GM12878 (cell line): ENCODE data around the gene MID2. TPM values are rescaled to one million over a fixed set of nuclear protein-coding genes. Genes with fewer than 3 reads are reported as not detected.

Experiments used
- ATAC-seq: fragments of 200-7000 bp; cut with Tn5 transposase; 3 replicates; pipeline ENCODE4 v1.9.1; 2020; ENCODE audit warnings: mild to moderate bottlenecking, moderate library complexity
- BruUV-seq: library from RNA; stranded (reverse); fragments of 400-500 nt; replicated peaks from 2 replicates; lab custom pipeline; 2021; lab: Mats Ljungman, UMichigan
- CTCF ChIA-PET: fragments of 300-600 bp; sonication (Branson Sonifier 250); formaldehyde crosslinking; extraction: SDS; loops from one replicate; lab custom pipeline; 2021; ENCODE audit warnings: inconsistent platforms; lab: Yijun Ruan, JAX
- POLR2A ChIA-PET: fragments of 350-600 bp; formaldehyde crosslinking; extraction: SDS; loops from one replicate; lab custom pipeline; 2021; ENCODE audit warnings: inconsistent platforms; lab: Charles Lee
- RAD21 ChIA-PET: fragments of 300-600 bp; sonication (Branson Sonifier 250); formaldehyde crosslinking; loops from one replicate; lab custom pipeline; 2023; ENCODE audit warnings: antibody characterized with exemption; ENCODE audit not compliant: unreplicated experiment; lab: Charles Lee
- SMC1A ChIA-PET: fragments of 300-600 bp; sonication (Branson Sonifier 250); formaldehyde crosslinking; loops from one replicate; lab custom pipeline; 2023; ENCODE audit not compliant: unreplicated experiment, uncharacterized antibody; lab: Charles Lee
- DNase-seq: peaks from one replicate; pipeline ENCODE4 v3.0.0-alpha.2; 2011; ENCODE audit warnings: low read depth, low spot score
- FAIRE-seq: peaks from 3 replicates; lab custom pipeline; 2011; peaks lifted over from hg19 to GRCh38; lab: Jason Lieb, UNC
- H2AFZ ChIP-seq: 2 replicates; pipeline ENCODE4 v1.6.0; 2011; ENCODE audit warnings: low read depth, low read length, control low read depth; ENCODE audit not compliant: control insufficient read depth
- H3K27ac ChIP-seq: 2 replicates; pipeline ENCODE4 v1.5.1; 2011; ENCODE audit warnings: control low read depth; ENCODE audit not compliant: control insufficient read depth, insufficient read depth
- H3K27me3 ChIP-seq, 2 experiments: replicated peaks in 1 of 2; 2 replicates each; pipeline versions ENCODE4 v1.6.0 to v1.6.1; 2011; ENCODE audit warnings: low read length in 1 of 2; ENCODE audit not compliant: control insufficient read depth in 2 of 2, insufficient read depth in 2 of 2
- H3K36me3 ChIP-seq, 2 experiments: 2 replicates each; pipeline ENCODE4 v1.5.1; 2011; ENCODE audit warnings: low read length in 1 of 2; ENCODE audit not compliant: control insufficient read depth in 2 of 2, insufficient read depth in 2 of 2
- H3K4me1 ChIP-seq: 2 replicates; pipeline ENCODE4 v1.6.1; 2011; ENCODE audit warnings: mild to moderate bottlenecking, low read length, moderate library complexity, mixed read lengths; ENCODE audit not compliant: control insufficient read depth, insufficient read depth
- H3K4me2 ChIP-seq: 2 replicates; pipeline ENCODE4 v1.6.0; 2011; ENCODE audit warnings: control low read depth; ENCODE audit not compliant: control insufficient read depth, insufficient read depth
- H3K4me3 ChIP-seq: fragments of 200-600 bp; sonication (generic); 2 replicates; pipeline ENCODE4 v1.5.1; 2016
- H3K79me2 ChIP-seq: 2 replicates; pipeline ENCODE4 v1.6.0; 2011; ENCODE audit warnings: low read length; ENCODE audit not compliant: control insufficient read depth, insufficient read depth
- H3K9ac ChIP-seq: 2 replicates; pipeline ENCODE4 v1.8.0; 2011; ENCODE audit warnings: low read length, control low read depth, mixed read lengths; ENCODE audit not compliant: control insufficient read depth, insufficient read depth
- H3K9me3 ChIP-seq: replicated peaks from 3 replicates; pipeline ENCODE4 v1.5.1; 2011; ENCODE audit warnings: mild to moderate bottlenecking, low read length; ENCODE audit not compliant: control insufficient read depth, insufficient read depth
- H4K20me1 ChIP-seq: 2 replicates; pipeline ENCODE4 v1.6.0; 2011; ENCODE audit not compliant: control insufficient read depth, insufficient read depth
- CREM ChIP-seq: IDR thresholded peaks from 2 replicates; pipeline ENCODE4 v1.6.1; 2014; ENCODE audit warnings: antibody characterized with exemption, low read depth
- DPF2 ChIP-seq: fragments of 450-650 bp; IDR thresholded peaks from 2 replicates; pipeline ENCODE4 v1.6.1; 2017; ENCODE audit warnings: mild to moderate bottlenecking
- E2F4 ChIP-seq: IDR thresholded peaks from 2 replicates; pipeline ENCODE4 v1.6.1; 2012; ENCODE audit warnings: low read depth, low read length, improper control_type of control experiment
- ELK1 ChIP-seq: IDR thresholded peaks from 2 replicates; pipeline ENCODE4 v1.6.1; 2012; ENCODE audit warnings: low read depth, low read length, improper control_type of control experiment
- ESRRA ChIP-seq: IDR thresholded peaks from 2 replicates; pipeline ENCODE4 v1.6.1; 2012; ENCODE audit warnings: mild to moderate bottlenecking, low read length, improper control_type of control experiment
- FOXK2 ChIP-seq: fragments of 450-650 bp; IDR thresholded peaks from 2 replicates; pipeline ENCODE4 v1.6.1; 2017; ENCODE audit warnings: mild to moderate bottlenecking, moderate library complexity
- HCFC1 ChIP-seq: fragments of 150-350 bp; IDR thresholded peaks from 2 replicates; pipeline ENCODE4 v1.6.1; 2014; ENCODE audit warnings: low read length
- HSF1 ChIP-seq: fragments of 150-350 bp; IDR thresholded peaks from 2 replicates; pipeline ENCODE4 v1.6.1; 2014; ENCODE audit warnings: mild to moderate bottlenecking, low read depth, low read length
- IKZF2 ChIP-seq, 2 experiments: fragments of 450-650 bp; IDR thresholded peaks; 2 replicates each; pipeline ENCODE4 v1.6.1; 2017; ENCODE audit warnings: mild to moderate bottlenecking in 2 of 2, moderate library complexity in 2 of 2
- JUND ChIP-seq: IDR thresholded peaks from 2 replicates; pipeline ENCODE4 v1.6.1; 2012; ENCODE audit warnings: low read depth, mild to moderate bottlenecking, low read length, improper control_type of control experiment, moderate library complexity
- MLLT1 ChIP-seq: fragments of 450-650 bp; IDR thresholded peaks from 2 replicates; pipeline ENCODE4 v1.6.1; 2016; ENCODE audit warnings: mild to moderate bottlenecking
- NBN ChIP-seq: fragments of 450-650 bp; IDR thresholded peaks from 2 replicates; pipeline ENCODE4 v1.6.1; 2016
- NRF1 ChIP-seq: conservative IDR thresholded peaks from 2 replicates; pipeline ENCODE4 v1.6.1; 2011; ENCODE audit warnings: mild to moderate bottlenecking, low read depth, low read length, improper control_type of control experiment
- SIX5 ChIP-seq: IDR thresholded peaks from 2 replicates; pipeline ENCODE4 v1.6.1; 2011; ENCODE audit warnings: mild to moderate bottlenecking, low read depth, low read length, moderate library complexity; ENCODE audit not compliant: severe bottlenecking
- SUPT20H ChIP-seq: IDR thresholded peaks from 2 replicates; pipeline ENCODE4 v1.6.1; 2011; ENCODE audit warnings: low read depth, mild to moderate bottlenecking, low read length, moderate library complexity, borderline replicate concordance; ENCODE audit not compliant: control insufficient read depth
- SUZ12 ChIP-seq: fragments of 200-600 bp; sonication (generic); IDR thresholded peaks from one replicate; pipeline ENCODE4 v1.6.1; 2018; ENCODE audit warnings: antibody characterized with exemption, mild to moderate bottlenecking; ENCODE audit not compliant: unreplicated experiment
- TAF1 ChIP-seq: IDR thresholded peaks from 2 replicates; pipeline ENCODE4 v1.6.1; 2011; ENCODE audit warnings: mild to moderate bottlenecking, low read depth, low read length, borderline replicate concordance
- YY1 ChIP-seq: IDR thresholded peaks from 2 replicates; pipeline ENCODE4 v1.6.1; 2011; ENCODE audit warnings: low read depth, mild to moderate bottlenecking, low read length
- ZNF217 ChIP-seq: fragments of 450-650 bp; IDR thresholded peaks from 2 replicates; pipeline ENCODE4 v1.6.1; 2017; ENCODE audit warnings: antibody characterized with exemption, mild to moderate bottlenecking
- WGBS: methylation state at CpG from one replicate; pipeline ENCODE4 v1.1.6; 2016; ENCODE audit warnings: low lambda C conversion rate; ENCODE audit not compliant: insufficient replicate concordance, insufficient coverage; ENCODE audit errors: missing lambda C conversion rate; 5-methylcytosine and 5-hydroxymethylcytosine counted together
- in situ Hi-C: fragments of 300-500 bp; cut with MboI; formaldehyde crosslinking; loops from 9 replicates; pipeline ENCODE4 v1.14.3; 2018; ENCODE audit warnings: mixed read lengths
- intact Hi-C: fragments of 100-400 bp; cut with micrococcal nuclease; formaldehyde crosslinking; loops from one replicate; pipeline ENCODE4 v1.14.2; 2022; ENCODE audit not compliant: unreplicated experiment
- polyA plus RNA-seq, 11 experiments: library from polyadenylated mRNA; depleted of rRNA in 4 of 11; unstranded in 6 of 11; stranded (reverse) in 5 of 11; fragments of >200 nt; fragmentation: Nextera tagmentation in 4 of 11; fragmentation: Illumina TruSeq in 1 of 11; extraction: Ambion mirVana in 4 of 11; extraction: Trizol in 1 of 11; gene quantifications; 1 replicate in 1 of 11; 2 replicates in 10 of 11; pipeline versions ENCODE4 v1.2.1 to v1.2.3, GENCODE V29; 2011 to 2016; ENCODE audit warnings: inconsistent platforms in 2 of 11, missing spikeins in 2 of 11, low read depth in 1 of 11
- total RNA-seq, 4 experiments: library from RNA; depleted of rRNA in 3 of 4; stranded (reverse); fragments of >200 nt in 3 of 4; fragmentation: Illumina TruSeq in 1 of 4; extraction: Trizol in 1 of 4; gene quantifications; 2 replicates each; pipeline versions ENCODE4 v1.2.1 to v1.2.3, GENCODE V29; 2013 to 2021

Gene MID2
- total and polyA plus RNA-seq, 10 of the 15 experiments (the other 5 are each of a cell fraction or from before 2014, with no cell fraction given): 0.04 to 0.21 TPM; not detected in 8

GRCh38 chrX:107935664-107936433 is 110.2 kb downstream of the MID2 start:
- no peak for ATAC-seq
- POLR2A ChIA-PET: no interaction called here
- TF ChIP-seq SUPT20H: no peak
- no peak for TF ChIP-seq ELK1
- TF ChIP-seq MLLT1: no peak
- no peak for TF ChIP-seq FOXK2
- TF ChIP-seq E2F4: no peak
- TF ChIP-seq NRF1: no peak
- TF ChIP-seq DPF2: no peak
- no peak for TF ChIP-seq HCFC1
- TF ChIP-seq ZNF217: no peak
- no peak for TF ChIP-seq ESRRA
- no peak for TF ChIP-seq YY1
- no peak for TF ChIP-seq TAF1
- TF ChIP-seq HSF1: no peak
- TF ChIP-seq NBN: no peak
- TF ChIP-seq SUZ12: no peak
- no peak for TF ChIP-seq JUND
- TF ChIP-seq SIX5: no peak
- no peak for TF ChIP-seq IKZF2 (IDR thresholded peaks at IDR 0.05)
- no peak for TF ChIP-seq CREM
- TF ChIP-seq, all 136 proteins: peak for 0
- 72% methylated on average over 42 of the region's 48 CpGs for WGBS
- DNase-seq (no peak), FAIRE-seq (no peak)
- CTCF ChIA-PET: no interaction called here
- RAD21 ChIA-PET: no interaction called here
- H3K27me3 ChIP-seq: no peaks in the 10 kb centered on the region
- H3K36me3 ChIP-seq: no peaks in the 10 kb centered on the region
- intact Hi-C loops (no loop called here), in situ Hi-C loops (no loop called here)
- H3K27ac ChIP-seq: no peak overlapping the region
- SMC1A ChIA-PET: no interaction called here
- no peak overlapping the region for H2AFZ ChIP-seq
- H3K4me3 ChIP-seq: no peak overlapping the region
- no peaks in the 10 kb centered on the region for H3K79me2 ChIP-seq
- no peak overlapping the region for H3K4me2 ChIP-seq
- no peak overlapping the region for H3K9ac ChIP-seq
- H3K9me3 ChIP-seq: no peaks in the 10 kb centered on the region
- H3K4me1 ChIP-seq: no peaks in the 10 kb centered on the region
- BruUV-seq: no TSS peak
- H4K20me1 ChIP-seq: no peaks in the 10 kb centered on the region
